Endothelial cell of umbilical vein (primary cell): ENCODE results near the gene NME7. TPM values are rescaled to one million over a fixed set of nuclear protein-coding genes. Genes with fewer than 3 reads are reported as not detected.

Experiments
- BruUV-seq: library from RNA; stranded (reverse); fragments of 400-500 nt; replicated peaks from 2 replicates; lab custom pipeline; 2021; lab: Mats Ljungman, UMichigan
- CTCF ChIA-PET: fragments of 300-600, 350-600 bp; sonication (Branson Sonifier 250); formaldehyde crosslinking; loops from one replicate; lab custom pipeline; 2021; ENCODE audit warnings: antibody characterized with exemption, inconsistent platforms; lab: Charles Lee
- POLR2A ChIA-PET: fragments of 300-600, 350-600 bp; sonication (Branson Sonifier 250); formaldehyde crosslinking; loops from one replicate; lab custom pipeline; 2021; ENCODE audit warnings: antibody characterized with exemption, inconsistent platforms; lab: Charles Lee
- DNase-seq: peaks from one replicate; pipeline ENCODE4 v3.0.0-alpha.2; 2011; ENCODE audit warnings: low read depth, low spot score
- FAIRE-seq: peaks from 2 replicates; lab custom pipeline; 2011; peaks lifted over from hg19 to GRCh38; lab: Jason Lieb, UNC
- H2AFZ ChIP-seq: 2 replicates; pipeline ENCODE4 v1.6.0; 2012; ENCODE audit warnings: low read depth, low read length, control low read depth, inconsistent platforms
- H3K27ac ChIP-seq: 2 replicates; pipeline ENCODE4 v1.5.1; 2011; ENCODE audit warnings: low read depth, mild to moderate bottlenecking, control low read depth, low read length, moderate library complexity; ENCODE audit not compliant: insufficient read depth
- H3K27me3 ChIP-seq, 2 experiments: 2 replicates each; pipeline versions ENCODE4 v1.6.0 to v1.6.1; 2011; ENCODE audit warnings: low read length in 2 of 2, mixed read lengths in 1 of 2; ENCODE audit not compliant: control insufficient read depth in 2 of 2, insufficient read depth in 2 of 2
- H3K36me3 ChIP-seq, 2 experiments: 2 replicates in 1 of 2; 3 replicates in 1 of 2; pipeline ENCODE4 v1.5.1; 2011; ENCODE audit warnings: low read length in 2 of 2, mild to moderate bottlenecking in 1 of 2, moderate library complexity in 1 of 2; ENCODE audit not compliant: control insufficient read depth in 2 of 2, insufficient read depth in 2 of 2; ENCODE audit errors: extremely low read depth in 1 of 2
- H3K4me1 ChIP-seq: 3 replicates; pipeline ENCODE4 v1.5.1; 2011; ENCODE audit warnings: mild to moderate bottlenecking, low read length; ENCODE audit not compliant: control insufficient read depth, insufficient read depth; ENCODE audit errors: extremely low read depth
- H3K4me2 ChIP-seq: 2 replicates; pipeline ENCODE4 v1.6.1; 2011; ENCODE audit warnings: low read length, control low read depth, mixed read lengths; ENCODE audit not compliant: insufficient read depth
- H3K4me3 ChIP-seq, 3 experiments: fragments of 200-600 bp in 1 of 3; sonication (generic), shearing (Covaris generic) in 1 of 3; replicated peaks in 1 of 3; 2 replicates each; pipeline ENCODE4 v1.5.1; 2011 to 2016; ENCODE audit warnings: control low read depth in 3 of 3, low read length in 3 of 3, mild to moderate bottlenecking in 2 of 3, inconsistent platforms in 1 of 3, low read depth in 1 of 3, moderate library complexity in 1 of 3; ENCODE audit not compliant: insufficient read depth in 1 of 3
- H3K79me2 ChIP-seq: 2 replicates; pipeline ENCODE4 v1.6.0; 2012; ENCODE audit warnings: low read length, inconsistent platforms; ENCODE audit not compliant: control insufficient read depth, insufficient read depth
- H3K9ac ChIP-seq: replicated peaks from 2 replicates; pipeline ENCODE3; 2011; ENCODE audit warnings: low read length, control low read depth; ENCODE audit not compliant: insufficient read depth; ENCODE audit errors: extremely low read depth
- H3K9me1 ChIP-seq: replicated peaks from 3 replicates; pipeline ENCODE4 v1.6.0; 2011; ENCODE audit warnings: mild to moderate bottlenecking, low read length; ENCODE audit not compliant: control insufficient read depth, insufficient read depth; ENCODE audit errors: extremely low read depth
- H3K9me3 ChIP-seq: replicated peaks from 2 replicates; pipeline ENCODE4 v1.5.1; 2012; ENCODE audit warnings: low read length, inconsistent platforms; ENCODE audit not compliant: control insufficient read depth, insufficient read depth
- H4K20me1 ChIP-seq: replicated peaks from 2 replicates; pipeline ENCODE3; 2011; ENCODE audit warnings: mild to moderate bottlenecking, low read length; ENCODE audit not compliant: control insufficient read depth, insufficient read depth; ENCODE audit errors: extremely low read depth
- EZH2 ChIP-seq: IDR thresholded peaks from 2 replicates; pipeline ENCODE4 v1.6.1; 2012; ENCODE audit warnings: borderline replicate concordance, low read depth, mild to moderate bottlenecking, moderate library complexity, low read length, inconsistent platforms; ENCODE audit not compliant: severe bottlenecking
- FOS ChIP-seq: IDR thresholded peaks from 2 replicates; pipeline ENCODE4 v1.6.1; 2011; ENCODE audit warnings: mild to moderate bottlenecking, low read length, moderate library complexity, borderline replicate concordance; ENCODE audit not compliant: insufficient read depth
- GATA2 ChIP-seq: IDR thresholded peaks from 2 replicates; pipeline ENCODE4 v1.7.0; 2011; ENCODE audit warnings: low read depth, mild to moderate bottlenecking, moderate library complexity, mixed read lengths, low read length; ENCODE audit not compliant: insufficient read length, insufficient read depth
- JUN ChIP-seq: IDR thresholded peaks from 2 replicates; pipeline ENCODE4 v1.6.1; 2011; ENCODE audit warnings: borderline replicate concordance, low read depth; ENCODE audit not compliant: insufficient read length, insufficient read depth
- POLR2A ChIP-seq: IDR thresholded peaks from 2 replicates; pipeline ENCODE4 v1.6.1; 2012; ENCODE audit warnings: low read depth, mild to moderate bottlenecking, control low read depth, low read length
- POLR2AphosphoS5 ChIP-seq: IDR thresholded peaks from 2 replicates; pipeline ENCODE4 v1.6.1; 2012; ENCODE audit warnings: low read depth, mild to moderate bottlenecking, control low read depth, low read length, moderate library complexity; ENCODE audit not compliant: insufficient read depth
- dilution Hi-C: fragments of 300-500 bp; cut with MboI; formaldehyde crosslinking; loops from one replicate; pipeline ENCODE4 v1.15.0; 2019; ENCODE audit warnings: low sequenced_read_pairs; ENCODE audit not compliant: extremely low pct_ligation_motif_present
- intact Hi-C: fragments of 100-400 bp; cut with micrococcal nuclease; formaldehyde crosslinking; loops from one replicate; pipeline ENCODE4 v1.10.0; 2022
- polyA plus RNA-seq, 4 experiments: library from polyadenylated mRNA; depleted of rRNA in 3 of 4; stranded (reverse) in 3 of 4; unstranded in 1 of 4; fragments of >200 nt; gene quantifications; 2 replicates each; pipeline versions ENCODE4 v1.2.1 to v1.2.3, GENCODE V29; 2011 to 2012; ENCODE audit warnings: missing spikeins in 1 of 4
- total RNA-seq: library from RNA; stranded (reverse); gene quantifications from 2 replicates; pipeline ENCODE4 v1.2.3, GENCODE V29; 2021

NME7 gene
- total and polyA plus RNA-seq, 2 donors (not counting 3 experiments of a cell fraction or from before 2014, with no cell fraction given) = 16.5 to 25.3 TPM

GRCh38 chr1:169105087-169105433 lies 262.5 kb downstream of the NME7 start:
- H3K4me3 ChIP-seq = peak overlapping the region in 1 of 3 experiments; percentile 46
- peaks cover 0 to 3% of the 10 kb centered on the region in 2 experiments for H3K27me3 ChIP-seq
- H3K4me2 ChIP-seq = peak overlapping the region; percentile 52
- no peaks in the 10 kb centered on the region for H3K36me3 ChIP-seq
- dilution Hi-C loops = no loop called here
- ChIA-PET CTCF (interaction anchor here (1.3 to 3.9 kb wide), 3 partner anchors 12 to 243 kb away, joined by 3 to 18 read pairs (median 6); no protein-coding TSS in a partner anchor), POLR2A (no interaction called here)
- DNase-seq (no peak), FAIRE-seq (no peak)
- peaks cover 35% of the 10 kb centered on the region for H3K79me2 ChIP-seq
- H3K9me1 ChIP-seq = no peaks in the 10 kb centered on the region
- no peak overlapping the region for H2AFZ ChIP-seq
- intact Hi-C loops = loop anchor here (5.0 kb wide), 3 partner anchors 222 to 787 kb away; partner anchors contain the start of gene SCYL3
- H4K20me1 ChIP-seq = no peaks in the 10 kb centered on the region
- H3K4me1 ChIP-seq = peaks cover 24% of the 10 kb centered on the region
- no peaks in the 10 kb centered on the region for H3K9me3 ChIP-seq
- H3K9ac ChIP-seq = no peak overlapping the region
- BruUV-seq = no TSS peak
- H3K27ac ChIP-seq = no peak overlapping the region
- TF ChIP-seq GATA2 (no peak), EZH2 (no peak)

GRCh38 chr1:169103480-169103893 lies 264.1 kb downstream of the NME7 start:
- DNase-seq = no peak
- no peak overlapping the region for H3K27ac ChIP-seq
- dilution Hi-C loops = no loop called here
- H3K79me2 ChIP-seq = peaks cover 19% of the 10 kb centered on the region
- no peaks in the 10 kb centered on the region for H3K9me1 ChIP-seq
- no peaks in the 10 kb centered on the region for H3K36me3 ChIP-seq
- no peak overlapping the region for H3K4me2 ChIP-seq
- no peak for FAIRE-seq
- BruUV-seq = no TSS peak
- intact Hi-C loops = no loop called here
- no peaks in the 10 kb centered on the region for H3K9me3 ChIP-seq
- POLR2A ChIA-PET = no interaction called here
- H2AFZ ChIP-seq = no peak overlapping the region
- CTCF ChIA-PET = interaction anchor here (2.0 to 3.9 kb wide), 2 partner anchors 23 to 245 kb away, joined by 6 to 18 read pairs; no protein-coding TSS in a partner anchor
- peaks cover 8% of the 10 kb centered on the region for H3K4me1 ChIP-seq
- no peaks in the 10 kb centered on the region for H4K20me1 ChIP-seq
- TF ChIP-seq FOS (no peak), POLR2AphosphoS5 (no peak), GATA2 (no peak), JUN (no peak), POLR2A (no peak), EZH2 (no peak)
- no peak overlapping the region for H3K4me3 ChIP-seq
- no peak overlapping the region for H3K9ac ChIP-seq
- peaks cover 0 to 3% of the 10 kb centered on the region in 2 experiments for H3K27me3 ChIP-seq
